ENCODE measurements around the gene PIEZO1. TPM values are rescaled to one million over a fixed set of nuclear protein-coding genes. Genes with fewer than 3 reads are reported as not detected.
A peak's percentile ranks its signal among the peaks of the same experiment; 100 is the strongest.

PIEZO1 gene
- total and polyA plus RNA-seq, 11 donors, result 14.2 to 59.7 (median 31.2) TPM

GRCh38 chr16:88687676-88688012, 97.4 kb downstream of the PIEZO1 start:
- DNase-seq (no peak), ATAC-seq (no peak)
- Histone ChIP-seq H3K4me1 (peaks cover 0 to 45% (median 22%) of the 10 kb centered on the region in 12 donors), H3K27ac (no peak overlapping the region), H3K36me3 (no peaks in the 10 kb centered on the region), H3K27me3 (peaks cover 0 to 73% (median 13%) of the 10 kb centered on the region in 9 donors), H3K4me3 (no peak overlapping the region), H3K9me3 (no peaks in the 10 kb centered on the region)
- intact Hi-C loops (cut with DNase I), result no loop called here
- TF ChIP-seq POLR2A (IDR thresholded peaks at IDR 0.05), result no peak
- WGBS, 4 donors, result 71 to 77% (median 76%) methylated on average over 3 of the region's 3 CpGs

DNA sequence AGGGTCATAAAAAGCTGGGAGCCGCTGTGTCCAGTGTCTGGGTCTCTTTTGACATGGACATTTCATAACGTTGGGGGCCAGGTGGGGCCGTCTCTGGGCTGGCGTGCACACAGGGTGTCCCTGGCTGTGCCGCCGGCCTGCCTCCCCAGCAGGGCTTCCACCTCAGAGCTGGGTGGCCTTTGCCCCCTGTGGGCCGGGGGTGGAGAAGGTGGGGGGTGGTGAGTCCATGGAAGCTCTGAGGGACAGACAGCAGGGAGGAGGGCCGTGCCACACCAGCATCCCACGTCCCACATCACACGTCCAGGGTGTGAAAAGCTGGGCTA, 97.8 kb downstream of the PIEZO1 start:
- H3K4me1 ChIP-seq, result peaks cover 0 to 45% (median 22%) of the 10 kb centered on the region in 12 donors
- H3K4me3 ChIP-seq, result no peak overlapping the region

DNA sequence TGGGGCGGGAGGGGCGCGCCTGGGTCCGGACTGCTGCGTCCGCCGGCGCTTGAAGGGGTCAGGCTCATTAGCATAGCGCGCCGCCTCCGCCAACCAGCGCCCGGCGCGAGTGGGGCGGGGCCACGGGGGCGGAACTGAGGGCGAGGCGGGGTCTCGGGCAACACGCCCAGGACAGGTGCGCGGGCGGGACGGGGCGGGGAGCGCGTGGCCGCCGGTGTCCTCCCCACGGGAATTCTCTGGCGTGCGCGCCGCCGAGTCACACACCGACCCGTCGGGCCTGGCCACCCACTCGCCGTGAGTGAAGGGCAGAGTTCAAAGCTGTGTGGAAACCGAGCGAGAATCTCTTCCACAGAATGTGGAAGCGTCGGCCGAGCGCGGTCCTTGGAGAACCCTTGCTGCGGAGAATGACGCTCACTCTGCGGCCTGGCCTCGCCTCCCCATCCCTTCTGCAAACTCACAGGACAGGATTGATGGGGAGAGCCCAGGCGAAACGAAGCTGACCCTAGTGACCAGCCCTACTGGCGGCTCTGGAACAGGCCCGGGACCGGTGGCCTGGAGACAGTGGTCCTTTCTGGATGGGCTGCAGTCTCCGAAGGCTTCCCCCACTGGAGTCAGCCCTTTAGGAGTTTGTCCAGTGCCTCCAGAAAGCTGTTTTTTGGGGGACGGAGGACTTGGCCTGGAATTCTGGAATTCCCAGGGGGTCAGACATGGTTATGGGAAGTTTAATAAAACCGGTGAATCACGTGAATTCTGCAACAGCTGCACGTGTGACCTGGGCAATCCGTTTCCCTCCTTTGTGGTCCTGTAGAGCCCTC, 98.4 kb downstream of the PIEZO1 start, which contains the start of gene SNAI3:
Gene SNAI3 (minus strand): TSS at position 69 of the 815 bp plus-strand sequence. CDS start 101 bp downstream, outside the sequence.
- Histone ChIP-seq H3K4me1 (peaks cover 0 to 45% (median 23%) of the 10 kb centered on the region in 12 donors), H3K4me3 (peak within 1 kb of the TSS; percentile 33 to 78 (median 59)), H3K27ac (peak within 1 kb of the TSS in 5 of 12 donors; percentile 11 to 83 (median 34)), H3K9me3 (no peaks in the 10 kb centered on the region), H3K27me3 (peaks cover 0 to 76% (median 13%) of the 10 kb centered on the region in 9 donors), H3K36me3 (no peaks in the 10 kb centered on the region)
- DNase-seq (peak; percentile 81 to 93 (median 87)), ATAC-seq (peak; percentile 68 to 95 (median 90))
- WGBS, 4 donors, result 6 to 10% (median 8%) methylated on average over 41 to 65 of the region's 65 CpGs
- TF ChIP-seq, protein P1, sequence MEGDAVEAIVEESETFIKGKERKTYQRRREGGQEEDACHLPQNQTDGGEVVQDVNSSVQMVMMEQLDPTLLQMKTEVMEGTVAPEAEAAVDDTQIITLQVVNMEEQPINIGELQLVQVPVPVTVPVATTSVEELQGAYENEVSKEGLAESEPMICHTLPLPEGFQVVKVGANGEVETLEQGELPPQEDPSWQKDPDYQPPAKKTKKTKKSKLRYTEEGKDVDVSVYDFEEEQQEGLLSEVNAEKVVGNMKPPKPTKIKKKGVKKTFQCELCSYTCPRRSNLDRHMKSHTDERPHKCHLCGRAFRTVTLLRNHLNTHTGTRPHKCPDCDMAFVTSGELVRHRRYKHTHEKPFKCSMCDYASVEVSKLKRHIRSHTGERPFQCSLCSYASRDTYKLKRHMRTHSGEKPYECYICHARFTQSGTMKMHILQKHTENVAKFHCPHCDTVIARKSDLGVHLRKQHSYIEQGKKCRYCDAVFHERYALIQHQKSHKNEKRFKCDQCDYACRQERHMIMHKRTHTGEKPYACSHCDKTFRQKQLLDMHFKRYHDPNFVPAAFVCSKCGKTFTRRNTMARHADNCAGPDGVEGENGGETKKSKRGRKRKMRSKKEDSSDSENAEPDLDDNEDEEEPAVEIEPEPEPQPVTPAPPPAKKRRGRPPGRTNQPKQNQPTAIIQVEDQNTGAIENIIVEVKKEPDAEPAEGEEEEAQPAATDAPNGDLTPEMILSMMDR (IDR thresholded peaks at IDR 0.05), result no peak
- TF ChIP-seq POLR2A (IDR thresholded peaks at IDR 0.05), result no peak
- intact Hi-C loops (cut with DNase I), result no loop called here

More for the DNA sequence above, 97.8 kb downstream of the PIEZO1 start:
- H3K9me3 ChIP-seq, result no peaks in the 10 kb centered on the region
- intact Hi-C loops (cut with DNase I), result no loop called here
- peaks cover 0 to 74% (median 13%) of the 10 kb centered on the region in 9 donors for H3K27me3 ChIP-seq
- TF ChIP-seq POLR2A (IDR thresholded peaks at IDR 0.05), result no peak
- TF ChIP-seq, protein P1 (IDR thresholded peaks at IDR 0.05), result no peak
- ATAC-seq (no peak), DNase-seq (no peak)
- 61 to 65% (median 63%) methylated on average over 6 to 10 of the region's 10 CpGs for WGBS, 4 donors
- H3K27ac ChIP-seq, result peak overlapping the region in 1 of 12 donors; percentile 69
- no peaks in the 10 kb centered on the region for H3K36me3 ChIP-seq

DNA sequence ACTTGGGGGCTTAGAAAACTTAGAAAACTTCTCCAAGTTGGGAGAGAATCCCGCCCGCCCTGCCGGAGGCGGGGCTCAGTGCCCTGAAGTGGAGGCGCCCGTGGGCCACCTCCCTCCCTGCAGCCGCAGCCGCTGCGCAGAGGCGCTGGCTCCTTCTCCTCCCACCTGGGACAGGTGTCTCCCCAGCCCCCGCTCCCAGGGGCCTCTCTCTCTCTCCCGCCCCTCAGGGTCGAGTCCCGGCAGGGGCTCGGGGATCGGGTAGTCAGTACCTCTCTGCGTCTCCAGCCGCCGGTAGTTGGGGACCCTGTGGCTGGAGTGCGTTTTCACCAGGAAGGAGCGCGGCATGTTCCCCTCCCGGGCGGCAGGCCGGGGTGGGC, 99.0 kb downstream of the PIEZO1 start:
- DNase-seq (no peak), ATAC-seq (peak in 3 of 4 donors; percentile 26 to 39 (median 38))
- peak overlapping the region; percentile 33 to 78 (median 59) for H3K4me3 ChIP-seq
- peaks cover 0 to 48% (median 23%) of the 10 kb centered on the region in 12 donors for H3K4me1 ChIP-seq
- peaks cover 0 to 2% (median 0%) of the 10 kb centered on the region in 9 donors for H3K36me3 ChIP-seq
- WGBS, 4 donors, result 0 to 2% (median 1%) methylated on average over 12 to 25 of the region's 25 CpGs
- H3K27me3 ChIP-seq, result peaks cover 0 to 75% (median 13%) of the 10 kb centered on the region in 9 donors
- no peaks in the 10 kb centered on the region for H3K9me3 ChIP-seq
- no peak for TF ChIP-seq POLR2A (IDR thresholded peaks at IDR 0.05)
- TF ChIP-seq, protein P1 (IDR thresholded peaks at IDR 0.05), result no peak
- peak overlapping the region in 5 of 12 donors; percentile 11 to 83 (median 34) for H3K27ac ChIP-seq
- intact Hi-C loops (cut with DNase I), result no loop called here

All from heart left ventricle (tissue), 16 donors.